ENCODE measurements around the gene RNF150.
"Not testable (repeated sequence)": the region's sequence is repeated elsewhere in the genome, so short reads cannot be mapped to it uniquely, and the experiment has no call there.

RNF150 gene

DNA sequence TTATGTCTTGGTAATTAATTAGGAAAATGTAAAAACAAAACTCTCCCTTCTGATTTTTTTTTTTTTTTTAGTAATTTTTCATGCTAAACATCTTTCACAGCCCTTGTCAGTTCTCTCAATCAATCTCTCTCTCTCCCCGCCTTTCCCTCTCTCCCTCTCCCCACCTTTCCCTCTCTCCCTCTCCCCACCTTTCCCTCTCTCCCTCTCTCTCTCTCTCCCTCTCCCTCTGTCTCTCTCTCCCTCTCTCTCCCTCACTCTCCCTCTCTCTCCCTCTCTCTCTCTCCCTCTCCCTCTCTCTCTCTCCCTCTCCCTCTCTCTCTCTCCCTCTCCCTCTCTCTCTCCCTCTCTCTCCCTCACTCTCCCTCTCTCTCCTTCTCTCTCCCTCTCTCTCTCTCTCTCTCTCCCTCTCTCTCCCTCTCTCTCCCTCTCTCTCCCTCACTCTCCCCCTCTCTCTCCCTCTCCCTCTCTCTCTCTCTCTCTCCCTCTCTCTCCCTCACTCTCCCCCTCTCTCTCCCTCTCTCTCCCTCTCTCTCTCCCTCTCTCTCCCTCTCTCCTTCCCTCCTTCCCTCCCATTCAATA lies 322.6 kb downstream of the RNF150 start:
- not testable (repeated sequence) for DNase-seq

All from NCI-H2029 (cell line).